GM12878 (cell line): Measurements from ENCODE around the gene CALY. TPM values are rescaled to one million over a fixed set of nuclear protein-coding genes. Genes with fewer than 3 reads are reported as not detected.

ENCODE experiments used
- ATAC-seq: fragments of 200-7000 bp; cut with Tn5 transposase; 3 replicates; pipeline ENCODE4 v1.9.1; 2020; ENCODE audit warnings: mild to moderate bottlenecking, moderate library complexity
- BruUV-seq: library from RNA; stranded (reverse); fragments of 400-500 nt; replicated peaks from 2 replicates; lab custom pipeline; 2021; lab: Mats Ljungman, UMichigan
- CTCF ChIA-PET: fragments of 300-600 bp; sonication (Branson Sonifier 250); formaldehyde crosslinking; extraction: SDS; loops from one replicate; lab custom pipeline; 2021; ENCODE audit warnings: inconsistent platforms; lab: Yijun Ruan, JAX
- POLR2A ChIA-PET: fragments of 350-600 bp; formaldehyde crosslinking; extraction: SDS; loops from one replicate; lab custom pipeline; 2021; ENCODE audit warnings: inconsistent platforms; lab: Charles Lee
- RAD21 ChIA-PET: fragments of 300-600 bp; sonication (Branson Sonifier 250); formaldehyde crosslinking; loops from one replicate; lab custom pipeline; 2023; ENCODE audit warnings: antibody characterized with exemption; ENCODE audit not compliant: unreplicated experiment; lab: Charles Lee
- SMC1A ChIA-PET: fragments of 300-600 bp; sonication (Branson Sonifier 250); formaldehyde crosslinking; loops from one replicate; lab custom pipeline; 2023; ENCODE audit not compliant: unreplicated experiment, uncharacterized antibody; lab: Charles Lee
- DNase-seq: peaks from one replicate; pipeline ENCODE4 v3.0.0-alpha.2; 2011; ENCODE audit warnings: low read depth, low spot score
- FAIRE-seq: peaks from 3 replicates; lab custom pipeline; 2011; peaks lifted over from hg19 to GRCh38; lab: Jason Lieb, UNC
- H2AFZ ChIP-seq: 2 replicates; pipeline ENCODE4 v1.6.0; 2011; ENCODE audit warnings: low read depth, low read length, control low read depth; ENCODE audit not compliant: control insufficient read depth
- H3K27ac ChIP-seq: 2 replicates; pipeline ENCODE4 v1.5.1; 2011; ENCODE audit warnings: control low read depth; ENCODE audit not compliant: control insufficient read depth, insufficient read depth
- H3K27me3 ChIP-seq, 2 experiments: replicated peaks in 1 of 2; 2 replicates each; pipeline versions ENCODE4 v1.6.0 to v1.6.1; 2011; ENCODE audit warnings: low read length in 1 of 2; ENCODE audit not compliant: control insufficient read depth in 2 of 2, insufficient read depth in 2 of 2
- H3K36me3 ChIP-seq, 2 experiments: 2 replicates each; pipeline ENCODE4 v1.5.1; 2011; ENCODE audit warnings: low read length in 1 of 2; ENCODE audit not compliant: control insufficient read depth in 2 of 2, insufficient read depth in 2 of 2
- H3K4me1 ChIP-seq: 2 replicates; pipeline ENCODE4 v1.6.1; 2011; ENCODE audit warnings: mild to moderate bottlenecking, low read length, moderate library complexity, mixed read lengths; ENCODE audit not compliant: control insufficient read depth, insufficient read depth
- H3K4me2 ChIP-seq: 2 replicates; pipeline ENCODE4 v1.6.0; 2011; ENCODE audit warnings: control low read depth; ENCODE audit not compliant: control insufficient read depth, insufficient read depth
- H3K4me3 ChIP-seq: fragments of 200-600 bp; sonication (generic); 2 replicates; pipeline ENCODE4 v1.5.1; 2016
- H3K79me2 ChIP-seq: 2 replicates; pipeline ENCODE4 v1.6.0; 2011; ENCODE audit warnings: low read length; ENCODE audit not compliant: control insufficient read depth, insufficient read depth
- H3K9ac ChIP-seq: 2 replicates; pipeline ENCODE4 v1.8.0; 2011; ENCODE audit warnings: low read length, control low read depth, mixed read lengths; ENCODE audit not compliant: control insufficient read depth, insufficient read depth
- H3K9me3 ChIP-seq: replicated peaks from 3 replicates; pipeline ENCODE4 v1.5.1; 2011; ENCODE audit warnings: mild to moderate bottlenecking, low read length; ENCODE audit not compliant: control insufficient read depth, insufficient read depth
- H4K20me1 ChIP-seq: 2 replicates; pipeline ENCODE4 v1.6.0; 2011; ENCODE audit not compliant: control insufficient read depth, insufficient read depth
- BACH1 ChIP-seq: fragments of 450-650 bp; IDR thresholded peaks from 2 replicates; pipeline ENCODE4 v1.6.1; 2017; ENCODE audit warnings: mild to moderate bottlenecking, borderline replicate concordance
- BMI1 ChIP-seq: fragments of 450-650 bp; IDR thresholded peaks from 2 replicates; pipeline ENCODE4 v1.6.1; 2016; ENCODE audit warnings: mild to moderate bottlenecking, moderate library complexity, borderline replicate concordance
- CBX3 ChIP-seq: fragments of 200-600 bp; sonication (generic); IDR thresholded peaks from 2 replicates; pipeline ENCODE4 v1.6.1; 2016; ENCODE audit warnings: low read depth, borderline replicate concordance
- CHD2 ChIP-seq: IDR thresholded peaks from 2 replicates; pipeline ENCODE4 v1.6.1; 2011; ENCODE audit warnings: low read depth, low read length, improper control_type of control experiment, borderline replicate concordance
- EED ChIP-seq: sonication (generic); IDR thresholded peaks from 2 replicates; pipeline ENCODE4 v1.6.1; 2016; ENCODE audit warnings: antibody characterized with exemption, low read depth
- HSF1 ChIP-seq: fragments of 150-350 bp; IDR thresholded peaks from 2 replicates; pipeline ENCODE4 v1.6.1; 2014; ENCODE audit warnings: mild to moderate bottlenecking, low read depth, low read length
- IKZF2 ChIP-seq, 2 experiments: fragments of 450-650 bp; IDR thresholded peaks; 2 replicates each; pipeline ENCODE4 v1.6.1; 2017; ENCODE audit warnings: mild to moderate bottlenecking in 2 of 2, moderate library complexity in 2 of 2
- MEF2B ChIP-seq: fragments of 450-650 bp; IDR thresholded peaks from 2 replicates; pipeline ENCODE4 v1.6.1; 2018; ENCODE audit warnings: mild to moderate bottlenecking, moderate library complexity; ENCODE audit not compliant: partially characterized antibody, poor library complexity, severe bottlenecking
- POLR2AphosphoS5 ChIP-seq: IDR thresholded peaks from 2 replicates; pipeline ENCODE4 v1.6.1; 2011; ENCODE audit warnings: mild to moderate bottlenecking, low read length, inconsistent platforms
- RAD21 ChIP-seq: IDR thresholded peaks from 2 replicates; pipeline ENCODE4 v1.6.1; 2011; ENCODE audit warnings: mild to moderate bottlenecking, low read depth, low read length, moderate library complexity; ENCODE audit not compliant: insufficient read depth
- RAD51 ChIP-seq: fragments of 450-650 bp; IDR thresholded peaks from 2 replicates; pipeline ENCODE4 v1.6.1; 2016; ENCODE audit warnings: moderate library complexity, mild to moderate bottlenecking, inconsistent platforms
- RCOR1 ChIP-seq: conservative IDR thresholded peaks from 2 replicates; pipeline ENCODE4 v1.6.1; 2012; ENCODE audit warnings: low read depth, low read length, improper control_type of control experiment
- REST ChIP-seq: IDR thresholded peaks from 2 replicates; pipeline ENCODE4 v1.6.1; 2012; ENCODE audit warnings: mild to moderate bottlenecking, low read depth, low read length
- SIN3A ChIP-seq: IDR thresholded peaks from 2 replicates; pipeline ENCODE4 v1.6.1; 2012; ENCODE audit warnings: low read depth, low read length, improper control_type of control experiment
- SMAD5 ChIP-seq: IDR thresholded peaks from 2 replicates; pipeline ENCODE4 v1.6.1; 2016; ENCODE audit warnings: antibody characterized with exemption, low read depth
- TAF1 ChIP-seq: IDR thresholded peaks from 2 replicates; pipeline ENCODE4 v1.6.1; 2011; ENCODE audit warnings: mild to moderate bottlenecking, low read depth, low read length, borderline replicate concordance
- TARDBP ChIP-seq: IDR thresholded peaks from 2 replicates; pipeline ENCODE4 v1.6.1; 2016; ENCODE audit warnings: borderline replicate concordance
- WGBS: methylation state at CpG from one replicate; pipeline ENCODE4 v1.1.6; 2016; ENCODE audit warnings: low lambda C conversion rate; ENCODE audit not compliant: insufficient replicate concordance, insufficient coverage; ENCODE audit errors: missing lambda C conversion rate; 5-methylcytosine and 5-hydroxymethylcytosine counted together
- in situ Hi-C: fragments of 300-500 bp; cut with MboI; formaldehyde crosslinking; loops from 9 replicates; pipeline ENCODE4 v1.14.3; 2018; ENCODE audit warnings: mixed read lengths
- intact Hi-C: fragments of 100-400 bp; cut with micrococcal nuclease; formaldehyde crosslinking; loops from one replicate; pipeline ENCODE4 v1.14.2; 2022; ENCODE audit not compliant: unreplicated experiment
- polyA plus RNA-seq, 11 experiments: library from polyadenylated mRNA; depleted of rRNA in 4 of 11; unstranded in 6 of 11; stranded (reverse) in 5 of 11; fragments of >200 nt; fragmentation: Nextera tagmentation in 4 of 11; fragmentation: Illumina TruSeq in 1 of 11; extraction: Ambion mirVana in 4 of 11; extraction: Trizol in 1 of 11; gene quantifications; 1 replicate in 1 of 11; 2 replicates in 10 of 11; pipeline versions ENCODE4 v1.2.1 to v1.2.3, GENCODE V29; 2011 to 2016; ENCODE audit warnings: inconsistent platforms in 2 of 11, missing spikeins in 2 of 11, low read depth in 1 of 11
- total RNA-seq, 4 experiments: library from RNA; depleted of rRNA in 3 of 4; stranded (reverse); fragments of >200 nt in 3 of 4; fragmentation: Illumina TruSeq in 1 of 4; extraction: Trizol in 1 of 4; gene quantifications; 2 replicates each; pipeline versions ENCODE4 v1.2.1 to v1.2.3, GENCODE V29; 2013 to 2021
- TF ChIP-seq, protein P1 (sequence below): IDR thresholded peaks from 2 replicates; pipeline ENCODE4 v1.6.1; 2012; ENCODE audit warnings: low read depth, low read length, improper control_type of control experiment

Gene CALY
- total and polyA plus RNA-seq, 10 of the 15 experiments (the other 5 are each of a cell fraction or from before 2014, with no cell fraction given), result 0.07 TPM; not detected in 9

GRCh38 chr10:133275684-133276092 is 61.0 kb downstream of the CALY start:
- H3K4me2 ChIP-seq, result peak overlapping the region; percentile 90
- DNase-seq (no peak), FAIRE-seq (peak; percentile 88), ATAC-seq (peak; percentile 73)
- peaks cover 33% of the 10 kb centered on the region for H3K4me1 ChIP-seq
- POLR2A ChIA-PET, result interaction anchor here (0.5 to 1.5 kb wide), 6 partner anchors 9 to 115 kb away, joined by 3 to 7 read pairs (median 4); no protein-coding TSS in a partner anchor
- SMC1A ChIA-PET, result interaction anchor here (1.0 to 1.5 kb wide), 3 partner anchors 13 to 128 kb away, joined by 4 to 5 read pairs (median 4); no protein-coding TSS in a partner anchor
- RAD21 ChIA-PET, result interaction anchor here (1.2 to 2.4 kb wide), 4 partner anchors 15 to 132 kb away, joined by 3 to 9 read pairs (median 4); no protein-coding TSS in a partner anchor
- H3K79me2 ChIP-seq, result peaks cover 23% of the 10 kb centered on the region
- no peaks in the 10 kb centered on the region; the same call in 1 of the 2 replicates for H4K20me1 ChIP-seq
- peaks cover 5 to 25% of the 10 kb centered on the region in 2 experiments for H3K36me3 ChIP-seq
- in situ Hi-C loops (no loop called here), intact Hi-C loops (loop anchor here (2.0 kb wide), 1 partner anchor 33 kb away; the partner anchor contains the start of genes TUBGCP2 and ZNF511)
- no peaks in the 10 kb centered on the region for H3K27me3 ChIP-seq
- TSS peak; percentile 89 for BruUV-seq
- H2AFZ ChIP-seq, result peak overlapping the region; percentile 48
- CTCF ChIA-PET, result interaction anchor here (1.0 to 3.2 kb wide), 6 partner anchors 15 to 129 kb away, joined by 4 to 15 read pairs (median 4); no protein-coding TSS in a partner anchor
- peak overlapping the region; percentile 92 for H3K9ac ChIP-seq
- under 1% methylated on average over 12 of the region's 12 CpGs for WGBS
- peak overlapping the region; percentile 96 for H3K27ac ChIP-seq
- peak overlapping the region; percentile 94 for H3K4me3 ChIP-seq
- no peaks in the 10 kb centered on the region for H3K9me3 ChIP-seq
- TF ChIP-seq POLR2AphosphoS5 (peak; percentile 67), MEF2B (no peak), SMAD5 (peak; percentile 12; the same call in 1 of the 2 replicates), CHD2 (no peak), BMI1 (no peak), BACH1 (no peak), TAF1 (0 out of 2 replicates have a peak, but pooled peaks have one; percentile 13), CBX3 (no peak), RAD51 (no peak), SIN3A (0 out of 2 replicates have a peak, but pooled peaks have one; percentile 29), REST (no peak), IKZF2 (IDR thresholded peaks at IDR 0.05) (peak in 1 of 2 experiments; percentile 9; a peak in 1 of 4 replicates), RCOR1 (no peak), EED (no peak), TARDBP (no peak), RAD21 (peak; percentile 19; the same call in 1 of the 2 replicates), HSF1 (0 out of 2 replicates have a peak, but pooled peaks have one; percentile 16)
- TF ChIP-seq, protein P1, sequence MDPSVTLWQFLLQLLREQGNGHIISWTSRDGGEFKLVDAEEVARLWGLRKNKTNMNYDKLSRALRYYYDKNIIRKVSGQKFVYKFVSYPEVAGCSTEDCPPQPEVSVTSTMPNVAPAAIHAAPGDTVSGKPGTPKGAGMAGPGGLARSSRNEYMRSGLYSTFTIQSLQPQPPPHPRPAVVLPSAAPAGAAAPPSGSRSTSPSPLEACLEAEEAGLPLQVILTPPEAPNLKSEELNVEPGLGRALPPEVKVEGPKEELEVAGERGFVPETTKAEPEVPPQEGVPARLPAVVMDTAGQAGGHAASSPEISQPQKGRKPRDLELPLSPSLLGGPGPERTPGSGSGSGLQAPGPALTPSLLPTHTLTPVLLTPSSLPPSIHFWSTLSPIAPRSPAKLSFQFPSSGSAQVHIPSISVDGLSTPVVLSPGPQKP, result no peak
